Brain microvascular endothelial cell (primary cell): ENCODE data around the gene DLGAP4.
A peak's percentile ranks its signal among the peaks of the same experiment; 100 is the strongest.

Experiments
- DNase-seq: peaks from one replicate; pipeline ENCODE4 v3.0.0-alpha.2; 2020
- H3K27ac ChIP-seq: fragments of 250-450 bp; sonication (Bioruptor Pico); 2 replicates; pipeline ENCODE4 v1.5.1; 2020; ENCODE audit warnings: mild to moderate bottlenecking, moderate library complexity
- H3K27me3 ChIP-seq: fragments of 250-450 bp; sonication (Bioruptor Pico); replicated peaks from 2 replicates; pipeline ENCODE4 v1.5.1; 2020; ENCODE audit warnings: mild to moderate bottlenecking
- H3K36me3 ChIP-seq: fragments of 250-450 bp; sonication (Bioruptor Pico); replicated peaks from 2 replicates; pipeline ENCODE4 v1.5.1; 2020; ENCODE audit warnings: mild to moderate bottlenecking
- H3K4me3 ChIP-seq: 2 replicates; pipeline ENCODE4 v1.5.1; 2011; ENCODE audit warnings: low read depth, mild to moderate bottlenecking, control low read depth, low read length, moderate library complexity
- in situ Hi-C: cut with HindIII; loops from 2 replicates; pipeline ENCODE4 v1.10.0; 2017; ENCODE audit warnings: low sequenced_read_pairs, low pct_ligation_motif_present
- TF ChIP-seq, protein P1 (sequence below): IDR thresholded peaks from 2 replicates; pipeline ENCODE4 v1.5.1; 2011; ENCODE audit warnings: low read depth, mild to moderate bottlenecking, moderate library complexity, low read length, control low read depth, inconsistent platforms; ENCODE audit errors: missing control alignments

The DLGAP4 gene

DNA sequence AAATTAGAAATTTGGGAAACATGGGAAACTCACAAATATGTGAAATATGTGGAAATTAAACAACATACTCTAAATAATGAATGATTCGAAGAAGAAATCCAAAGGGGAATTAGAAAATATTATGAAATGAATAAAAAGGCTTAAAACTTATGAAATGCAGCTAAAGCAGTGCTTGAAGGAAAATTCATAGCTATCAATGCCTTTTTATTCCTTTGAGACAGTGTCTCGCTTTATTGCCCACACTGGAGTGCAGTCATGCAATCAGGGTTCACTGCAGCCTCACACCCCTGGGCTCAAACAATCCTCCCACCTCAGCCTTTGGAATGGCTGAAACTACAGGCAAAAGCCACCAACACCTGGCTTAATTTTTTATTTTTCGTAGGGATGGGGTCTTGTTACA lies 259.4 kb downstream of the DLGAP4 start:
- H3K27me3 ChIP-seq, result no peaks in the 10 kb centered on the region
- in situ Hi-C loops, result no loop called here
- H3K27ac ChIP-seq, result no peak overlapping the region
- no peak for DNase-seq
- no peak overlapping the region for H3K4me3 ChIP-seq
- H3K36me3 ChIP-seq, result no peaks in the 10 kb centered on the region
- TF ChIP-seq, protein P1, sequence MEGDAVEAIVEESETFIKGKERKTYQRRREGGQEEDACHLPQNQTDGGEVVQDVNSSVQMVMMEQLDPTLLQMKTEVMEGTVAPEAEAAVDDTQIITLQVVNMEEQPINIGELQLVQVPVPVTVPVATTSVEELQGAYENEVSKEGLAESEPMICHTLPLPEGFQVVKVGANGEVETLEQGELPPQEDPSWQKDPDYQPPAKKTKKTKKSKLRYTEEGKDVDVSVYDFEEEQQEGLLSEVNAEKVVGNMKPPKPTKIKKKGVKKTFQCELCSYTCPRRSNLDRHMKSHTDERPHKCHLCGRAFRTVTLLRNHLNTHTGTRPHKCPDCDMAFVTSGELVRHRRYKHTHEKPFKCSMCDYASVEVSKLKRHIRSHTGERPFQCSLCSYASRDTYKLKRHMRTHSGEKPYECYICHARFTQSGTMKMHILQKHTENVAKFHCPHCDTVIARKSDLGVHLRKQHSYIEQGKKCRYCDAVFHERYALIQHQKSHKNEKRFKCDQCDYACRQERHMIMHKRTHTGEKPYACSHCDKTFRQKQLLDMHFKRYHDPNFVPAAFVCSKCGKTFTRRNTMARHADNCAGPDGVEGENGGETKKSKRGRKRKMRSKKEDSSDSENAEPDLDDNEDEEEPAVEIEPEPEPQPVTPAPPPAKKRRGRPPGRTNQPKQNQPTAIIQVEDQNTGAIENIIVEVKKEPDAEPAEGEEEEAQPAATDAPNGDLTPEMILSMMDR, result no peak

- DNase-seq, result peak; percentile 52
- in situ Hi-C loops, result no loop called here
- Histone ChIP-seq H3K27me3 (no peaks in the 10 kb centered on the region), H3K36me3 (no peaks in the 10 kb centered on the region), H3K27ac (no peak overlapping the region), H3K4me3 (no peak overlapping the region)
- TF ChIP-seq, protein P1, result peak; percentile 12
Measured at GRCh38 chr20:36569847-36570429, 263.8 kb downstream of the DLGAP4 start.

GRCh38 chr20:36571564-36572504 lies 265.7 kb downstream of the DLGAP4 start:
- no peaks in the 10 kb centered on the region for H3K27me3 ChIP-seq
- peak overlapping the region; percentile 57 for H3K27ac ChIP-seq
- TF ChIP-seq, protein P1, result no peak
- no peak overlapping the region for H3K4me3 ChIP-seq
- DNase-seq, result no peak
- H3K36me3 ChIP-seq, result no peaks in the 10 kb centered on the region
- in situ Hi-C loops, result no loop called here

- peak overlapping the region; percentile 57 for H3K27ac ChIP-seq
- no peaks in the 10 kb centered on the region for H3K27me3 ChIP-seq
- peak overlapping the region; percentile 76 for H3K4me3 ChIP-seq
- no peaks in the 10 kb centered on the region for H3K36me3 ChIP-seq
- in situ Hi-C loops, result no loop called here
- DNase-seq, result peak; percentile 28
- TF ChIP-seq, protein P1, result no peak
Measured at GRCh38 chr20:36572701-36573102, 266.6 kb downstream of the DLGAP4 start.

GRCh38 chr20:36573103-36573797 lies 267.1 kb downstream of the DLGAP4 start, which contains the start of gene TGIF2:
TSS of gene TGIF2 (plus strand) at chr20:36573597. CDS start at chr20:36578775, 5,178 bp downstream.
- peak; percentile 67 for DNase-seq
- Histone ChIP-seq H3K27me3 (no peaks in the 10 kb centered on the region), H3K36me3 (no peaks in the 10 kb centered on the region), H3K27ac (peak within 1 kb of the TSS; percentile 64), H3K4me3 (peak within 1 kb of the TSS; percentile 76)
- in situ Hi-C loops, result no loop called here
- TF ChIP-seq, protein P1, result no peak
